NCI-H524 (cell line): ENCODE results near the gene SH3BP2.
A peak's percentile ranks its signal among the peaks of the same experiment; 100 is the strongest.
"Not testable (repeated sequence)": the region's sequence is repeated elsewhere in the genome, so short reads cannot be mapped to it uniquely, and the experiment has no call there.

Source experiments
- DNase-seq, 2 experiments: peaks; one replicate each; lab custom pipeline; 2025; lab: John Stamatoyannopoulos, UW

The SH3BP2 gene

GRCh38 chr4:2762486-2763370 lies 30.2 kb upstream of the SH3BP2 start:
- DNase-seq = not testable (repeated sequence)

GRCh38 chr4:2763511-2763967 lies 29.3 kb upstream of the SH3BP2 start:
- DNase-seq = no peak

- DNase-seq = no peak
These were observed 26.9 kb upstream of the SH3BP2 start for GRCh38 chr4:2765832-2766526.

GRCh38 chr4:2767046-2767704 lies 25.7 kb upstream of the SH3BP2 start:
- no peak for DNase-seq

GRCh38 chr4:2767705-2768074 lies 25.2 kb upstream of the SH3BP2 start:
- no peak for DNase-seq

GRCh38 chr4:2768124-2768523 lies 24.8 kb upstream of the SH3BP2 start:
- DNase-seq = no peak

- no peak for DNase-seq
These were observed 24.0 kb upstream of the SH3BP2 start for GRCh38 chr4:2768921-2769336.

GRCh38 chr4:2771264-2771663 lies 21.6 kb upstream of the SH3BP2 start:
- no peak for DNase-seq

- not testable (repeated sequence) for DNase-seq
These were observed 12.2 kb upstream of the SH3BP2 start for GRCh38 chr4:2780643-2781042.

GRCh38 chr4:2781911-2782310 lies 11.0 kb upstream of the SH3BP2 start:
- DNase-seq = no peak

GRCh38 chr4:2783790-2784189 lies 9.1 kb upstream of the SH3BP2 start:
- no peak for DNase-seq

- DNase-seq = no peak
These were observed 7.3 kb upstream of the SH3BP2 start for GRCh38 chr4:2785613-2786012.

GRCh38 chr4:2786152-2786671 lies 6.7 kb upstream of the SH3BP2 start:
- DNase-seq = no peak

GRCh38 chr4:2786794-2787229 lies 6.1 kb upstream of the SH3BP2 start:
- DNase-seq = no peak

GRCh38 chr4:2787230-2788100 lies 5.4 kb upstream of the SH3BP2 start:
- no peak for DNase-seq

- no peak for DNase-seq
These were observed 4.8 kb upstream of the SH3BP2 start for GRCh38 chr4:2788101-2788500.

- no peak for DNase-seq
These were observed 4.3 kb upstream of the SH3BP2 start for GRCh38 chr4:2788532-2789103.

GRCh38 chr4:2789351-2789750 lies 3.5 kb upstream of the SH3BP2 start:
- DNase-seq = no peak

GRCh38 chr4:2789793-2790582 lies 2.9 kb upstream of the SH3BP2 start:
- DNase-seq = peak in 1 of 2 experiments; percentile 25
